HCT116 (cell line): ENCODE data around the gene QSOX1.

Experiments used
- ELF1 ChIP-seq: IDR thresholded peaks from 2 replicates; pipeline ENCODE4 v1.6.1; 2012; ENCODE audit warnings: low read depth, borderline replicate concordance
- EZH2 ChIP-seq: fragments of 200-600 bp; sonication (generic); IDR thresholded peaks from 2 replicates; pipeline ENCODE4 v1.6.1; 2017; ENCODE audit warnings: antibody characterized with exemption, mixed run types
- POLR2A ChIP-seq: IDR thresholded peaks from 2 replicates; pipeline ENCODE4 v1.7.0; 2011; ENCODE audit warnings: borderline replicate concordance; ENCODE audit not compliant: insufficient read depth, insufficient read length; ENCODE audit errors: extremely low read depth
- POLR2AphosphoS5 ChIP-seq: IDR thresholded peaks from 2 replicates; pipeline ENCODE4 v1.6.1; 2011; ENCODE audit warnings: mild to moderate bottlenecking, low read depth, low read length, moderate library complexity
- RAD21 ChIP-seq: IDR thresholded peaks from 2 replicates; pipeline ENCODE4 v1.6.1; 2012; ENCODE audit warnings: low read depth, mild to moderate bottlenecking
- SIN3A ChIP-seq: IDR thresholded peaks from 2 replicates; pipeline ENCODE4 v1.6.1; 2012; ENCODE audit warnings: low read depth
- ZBTB33 ChIP-seq: IDR thresholded peaks from 2 replicates; pipeline ENCODE4 v1.6.1; 2011; ENCODE audit warnings: mild to moderate bottlenecking, low read length, moderate library complexity; ENCODE audit not compliant: insufficient replicate concordance; ENCODE audit errors: extremely low read depth
- ZFX ChIP-seq: fragments of 450-650 bp; IDR thresholded peaks from 2 replicates; pipeline ENCODE4 v1.6.1; 2017
- TF ChIP-seq, protein P1 (sequence below), 3 experiments: fragments of 200-600 bp in 1 of 3; sonication (generic) in 1 of 3; IDR thresholded peaks in 2 of 3; conservative IDR thresholded peaks in 1 of 3; 2 replicates each; pipeline ENCODE4 v1.5.1; 2012 to 2017; ENCODE audit warnings: low read depth in 2 of 3, low read length in 2 of 3, antibody characterized with exemption in 1 of 3, borderline replicate concordance in 1 of 3, control low read depth in 1 of 3, mild to moderate bottlenecking in 1 of 3, mixed read lengths in 1 of 3, mixed run types in 1 of 3, moderate library complexity in 1 of 3; ENCODE audit not compliant: insufficient read depth in 1 of 3

- TF ChIP-seq RAD21 (no peak), POLR2AphosphoS5 (no peak), SIN3A (no peak), ZFX (no peak), ELF1 (no peak), ZBTB33 (no peak), EZH2 (no peak), POLR2A (no peak)
- TF ChIP-seq, protein P1, sequence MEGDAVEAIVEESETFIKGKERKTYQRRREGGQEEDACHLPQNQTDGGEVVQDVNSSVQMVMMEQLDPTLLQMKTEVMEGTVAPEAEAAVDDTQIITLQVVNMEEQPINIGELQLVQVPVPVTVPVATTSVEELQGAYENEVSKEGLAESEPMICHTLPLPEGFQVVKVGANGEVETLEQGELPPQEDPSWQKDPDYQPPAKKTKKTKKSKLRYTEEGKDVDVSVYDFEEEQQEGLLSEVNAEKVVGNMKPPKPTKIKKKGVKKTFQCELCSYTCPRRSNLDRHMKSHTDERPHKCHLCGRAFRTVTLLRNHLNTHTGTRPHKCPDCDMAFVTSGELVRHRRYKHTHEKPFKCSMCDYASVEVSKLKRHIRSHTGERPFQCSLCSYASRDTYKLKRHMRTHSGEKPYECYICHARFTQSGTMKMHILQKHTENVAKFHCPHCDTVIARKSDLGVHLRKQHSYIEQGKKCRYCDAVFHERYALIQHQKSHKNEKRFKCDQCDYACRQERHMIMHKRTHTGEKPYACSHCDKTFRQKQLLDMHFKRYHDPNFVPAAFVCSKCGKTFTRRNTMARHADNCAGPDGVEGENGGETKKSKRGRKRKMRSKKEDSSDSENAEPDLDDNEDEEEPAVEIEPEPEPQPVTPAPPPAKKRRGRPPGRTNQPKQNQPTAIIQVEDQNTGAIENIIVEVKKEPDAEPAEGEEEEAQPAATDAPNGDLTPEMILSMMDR (IDR thresholded peaks at IDR 0.05 in 2 of 3, conservative IDR thresholded peaks at IDR 0.05 in 1 of 3; ENCODE audit: borderline replicate concordance in 1 of 3, insufficient read depth in 1 of 3, low read depth in 2 of 3, low read length in 2 of 3), result no peak
These were observed 33.0 kb downstream of the QSOX1 start for GRCh38 chr1:180187626-180188025.
